HG03108 (cell line): Measurements from ENCODE around the gene JAKMIP1.
"Not testable (repeated sequence)": the region's sequence is repeated elsewhere in the genome, so short reads cannot be mapped to it uniquely, and the experiment has no call there.

Source experiments
- ATAC-seq: cut with Tn5 transposase; IDR thresholded peaks from one replicate; pipeline ENCODE4 v1.9.1; 2021; ENCODE audit warnings: moderate library complexity; ENCODE audit not compliant: unreplicated experiment

Gene JAKMIP1

DNA sequence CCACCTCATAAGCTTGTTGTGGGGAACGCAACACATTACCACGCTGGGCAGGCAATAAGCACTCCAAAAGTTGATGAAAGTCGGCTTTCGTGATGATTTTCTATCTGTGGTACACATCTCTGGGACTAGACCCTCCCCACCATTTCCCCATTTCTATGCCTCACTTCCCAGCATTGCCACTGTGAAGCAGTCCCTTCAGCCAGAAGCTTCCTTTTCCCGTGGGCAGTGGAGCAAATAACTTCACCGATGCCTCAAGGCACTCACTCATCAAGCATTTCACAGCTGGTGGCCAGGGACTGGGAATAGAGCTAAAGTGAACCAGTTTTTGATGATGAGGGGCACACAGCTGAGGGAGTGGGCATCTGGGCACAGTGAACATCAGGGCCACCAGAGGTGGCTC lies 201.0 kb downstream of the JAKMIP1 start:
- ATAC-seq: no peak

DNA sequence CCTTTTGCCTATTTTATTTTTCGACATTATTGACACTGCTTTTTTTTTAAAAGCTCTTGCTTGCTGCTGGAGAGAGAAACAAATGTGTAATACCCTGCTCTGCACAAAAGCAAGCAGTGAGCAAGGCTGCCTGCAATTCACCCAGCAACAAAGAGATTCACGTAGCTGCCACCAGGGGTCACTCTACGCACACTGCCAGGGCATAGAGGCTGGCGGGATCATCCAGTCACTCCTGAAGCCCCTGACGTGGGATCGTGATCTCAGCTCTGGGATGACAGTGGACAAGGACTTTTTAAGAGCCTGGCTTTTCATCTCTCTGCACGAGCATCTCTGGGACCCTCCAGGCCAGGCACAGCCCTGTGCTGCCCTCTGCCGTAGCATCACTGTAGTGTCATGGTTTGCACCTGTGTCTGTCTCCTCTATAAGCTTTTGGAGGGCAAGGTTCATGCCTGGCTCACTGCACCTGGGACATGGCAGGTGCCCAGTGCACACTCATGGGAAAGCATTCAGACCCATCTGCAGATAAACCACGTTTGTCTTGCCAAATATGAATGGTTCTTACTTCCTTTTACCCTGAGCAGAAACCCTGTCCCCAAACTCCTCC lies 201.9 kb downstream of the JAKMIP1 start:
- peak; percentile 63 for ATAC-seq

DNA sequence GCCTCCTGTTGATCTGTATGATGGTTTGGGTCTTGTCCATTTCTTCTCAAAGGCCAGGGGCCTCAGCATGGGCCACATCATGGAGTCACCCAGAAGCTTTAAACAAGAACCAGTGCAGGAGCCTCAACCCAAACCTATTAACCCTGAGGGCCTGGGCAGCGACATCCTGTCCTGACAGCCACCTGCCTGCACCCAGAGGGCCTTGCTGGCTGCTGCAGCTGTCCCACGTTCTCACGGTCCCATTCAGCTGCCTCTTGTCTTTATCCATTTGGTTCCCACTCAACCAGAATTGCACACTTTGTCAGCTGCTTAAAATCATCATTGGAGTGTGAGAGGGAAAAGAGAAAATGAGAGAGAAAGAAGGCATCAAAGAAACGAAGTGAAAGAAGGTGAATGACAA lies 203.7 kb downstream of the JAKMIP1 start:
- ATAC-seq: no peak

DNA sequence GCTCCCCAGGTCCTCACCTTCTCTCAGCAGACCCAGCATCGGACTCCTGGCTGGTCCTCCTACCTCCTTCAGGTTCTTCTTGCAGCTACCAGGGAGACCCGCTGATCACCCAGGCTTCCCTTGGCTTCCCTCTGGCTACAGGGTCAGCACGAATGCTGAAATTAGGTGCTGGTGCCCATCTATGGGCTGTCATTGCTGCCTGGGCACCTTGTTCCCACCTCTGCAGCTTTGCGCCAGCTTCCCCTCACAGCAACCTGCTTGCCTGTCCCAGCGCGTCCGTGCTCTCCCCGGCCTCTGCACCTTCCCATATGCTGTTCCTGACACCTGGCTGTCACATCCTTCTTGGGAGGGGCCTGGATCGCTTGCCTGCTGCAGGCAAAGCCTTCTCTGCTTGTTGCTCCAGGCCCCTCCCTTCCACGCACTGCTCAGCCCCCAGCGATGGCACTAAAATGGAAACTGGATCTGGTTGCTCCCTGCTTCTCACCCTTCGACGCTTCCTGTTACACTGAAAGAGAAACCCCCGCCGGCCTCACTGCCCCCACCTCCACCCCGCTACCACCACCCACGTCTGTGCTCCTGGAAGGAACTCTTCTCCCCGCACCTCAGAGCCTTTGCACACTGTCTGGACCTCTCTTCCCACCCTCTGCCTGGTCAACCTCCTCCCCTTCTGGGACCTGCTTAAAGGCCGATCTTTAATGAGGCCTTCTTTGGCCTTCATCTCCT lies 204.3 kb downstream of the JAKMIP1 start:
- no peak for ATAC-seq

DNA sequence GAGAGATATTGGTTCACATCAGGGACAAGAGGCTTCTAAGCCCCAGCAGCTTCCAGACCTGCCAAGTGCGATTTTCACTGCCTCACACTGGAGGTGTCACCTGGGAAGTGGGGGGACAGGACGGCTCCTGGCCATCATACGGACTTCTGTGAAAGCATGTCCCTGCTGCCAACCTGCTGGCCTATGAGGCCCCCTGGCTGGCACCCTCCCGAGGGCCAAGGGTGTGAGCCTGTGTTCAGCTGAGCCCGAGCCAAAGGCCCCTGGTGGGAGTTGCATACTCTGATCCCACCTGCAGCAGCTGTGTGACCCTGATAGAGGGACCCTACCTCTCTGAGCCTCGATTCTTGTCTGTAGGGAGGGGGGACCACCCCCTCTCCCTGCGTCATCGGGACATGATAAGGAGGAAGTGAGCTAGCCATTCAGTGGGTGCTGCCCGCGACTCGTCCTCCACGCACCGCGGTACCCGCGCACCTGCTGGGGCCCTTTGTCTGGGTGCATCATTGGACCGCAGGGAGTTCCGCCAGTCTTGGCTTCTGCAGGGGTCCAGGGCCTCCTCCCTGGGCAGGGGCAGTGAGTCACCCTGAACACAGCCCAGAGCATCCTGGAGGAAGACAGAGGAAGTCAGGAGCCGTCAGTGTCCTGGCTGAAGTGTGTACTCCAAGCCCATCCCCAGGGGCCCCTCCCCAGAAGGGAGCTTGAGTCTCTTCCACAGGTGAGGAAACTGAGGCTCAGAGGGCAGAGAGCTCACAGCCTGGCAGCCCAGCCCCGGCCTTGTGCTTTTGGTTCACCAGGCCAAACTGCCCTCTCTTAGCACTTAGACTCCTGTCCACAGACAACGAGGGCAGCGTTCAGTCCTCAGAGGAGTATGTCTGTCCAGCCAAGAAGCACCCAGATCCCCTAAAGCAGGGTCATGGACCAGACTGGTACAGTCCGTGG lies 206.2 kb downstream of the JAKMIP1 start:
- no peak for ATAC-seq

DNA sequence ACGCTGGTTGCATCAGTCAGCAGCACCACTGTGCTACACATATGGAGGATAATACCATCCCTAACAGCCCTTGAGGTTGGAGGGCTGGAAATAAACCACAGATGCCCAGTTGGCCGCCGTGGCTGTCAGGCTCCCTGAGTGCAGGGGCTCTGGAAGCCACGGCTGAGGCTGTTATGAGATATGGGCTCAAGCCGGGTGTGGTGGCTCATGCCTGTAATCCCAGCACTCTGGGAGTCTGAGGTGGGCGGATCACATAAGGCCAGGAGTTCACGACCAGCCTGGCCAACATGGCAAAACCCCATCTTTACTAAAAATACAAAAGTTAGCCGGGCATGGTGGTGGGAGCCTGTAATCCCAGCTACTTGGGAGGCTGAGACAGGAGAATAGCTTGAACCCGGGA lies 207.0 kb downstream of the JAKMIP1 start:
- not testable (repeated sequence) for ATAC-seq

DNA sequence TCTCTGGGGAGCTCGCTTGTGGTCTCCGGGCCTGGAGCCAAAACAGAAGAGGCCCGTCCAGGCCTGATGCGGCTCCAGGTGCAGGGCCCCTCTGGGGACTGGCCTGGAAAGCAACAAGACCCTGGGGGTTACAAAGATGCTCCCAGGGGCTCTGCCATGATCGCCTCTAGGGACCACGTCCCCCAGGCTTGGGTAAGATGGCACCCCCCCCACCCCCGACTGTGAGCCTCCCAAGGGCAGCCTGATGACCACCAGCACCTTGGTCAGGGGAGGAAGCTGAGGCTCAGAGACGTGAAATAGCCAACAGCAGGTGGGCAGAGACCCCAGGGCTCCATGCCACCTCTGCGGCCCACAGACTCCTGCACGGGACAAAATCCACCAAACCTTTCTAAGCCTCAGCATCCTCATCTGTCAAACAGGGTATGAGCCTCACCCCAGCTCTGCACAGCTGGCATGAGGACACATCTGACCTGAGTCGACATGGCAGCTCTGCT lies 207.5 kb downstream of the JAKMIP1 start:
- no peak for ATAC-seq

DNA sequence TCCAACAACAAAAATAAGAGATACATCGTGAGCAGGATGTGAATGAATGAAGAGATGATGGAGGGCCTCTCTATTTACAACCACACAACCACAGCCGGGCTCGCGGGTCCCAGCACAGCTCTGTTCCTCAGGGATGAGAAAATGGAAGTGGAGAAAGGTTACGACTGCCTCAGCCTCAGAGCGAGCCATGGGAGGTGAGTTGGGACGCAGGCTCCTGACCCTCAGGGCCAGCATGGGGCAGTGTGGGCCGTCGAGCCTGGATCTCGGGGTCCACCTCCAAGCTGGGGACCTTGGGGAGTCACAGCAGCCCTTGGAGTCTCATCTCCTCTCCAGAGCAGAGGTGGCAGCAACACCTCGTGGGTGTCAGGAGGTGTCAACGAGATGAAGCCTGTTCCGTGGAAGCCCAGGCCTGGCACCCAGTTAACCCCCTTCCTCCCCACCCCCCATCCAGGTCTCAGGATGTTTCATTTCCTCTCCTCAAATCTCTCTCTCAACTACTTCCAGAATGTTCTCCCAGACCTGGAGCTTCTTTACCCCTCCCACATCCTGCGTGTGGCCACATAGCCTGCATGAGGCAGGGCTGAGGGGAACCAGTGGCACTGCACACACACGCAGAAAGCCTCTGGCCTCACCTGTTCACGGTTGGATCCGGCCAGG lies 208.1 kb downstream of the JAKMIP1 start:
- no peak for ATAC-seq

DNA sequence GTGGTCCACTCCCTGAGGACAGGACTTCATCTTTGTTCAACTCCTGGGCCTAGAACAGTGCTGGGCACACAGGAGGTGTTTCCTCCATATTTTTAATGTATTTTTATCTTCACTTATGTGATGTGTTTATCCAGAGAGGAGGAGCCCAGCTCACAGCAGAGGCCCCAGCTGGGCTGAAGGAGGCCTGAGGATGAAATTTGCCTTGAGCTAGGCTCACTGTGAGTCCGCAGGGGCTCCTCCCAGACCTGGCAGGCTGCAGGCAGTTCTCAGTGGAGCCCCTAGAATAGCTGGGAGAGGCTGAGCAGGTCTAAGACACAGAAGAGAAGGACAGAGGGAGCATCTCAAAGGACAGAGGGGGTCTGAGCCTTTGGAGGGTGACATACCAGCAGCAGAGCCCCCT lies 208.9 kb downstream of the JAKMIP1 start:
- ATAC-seq: no peak

DNA sequence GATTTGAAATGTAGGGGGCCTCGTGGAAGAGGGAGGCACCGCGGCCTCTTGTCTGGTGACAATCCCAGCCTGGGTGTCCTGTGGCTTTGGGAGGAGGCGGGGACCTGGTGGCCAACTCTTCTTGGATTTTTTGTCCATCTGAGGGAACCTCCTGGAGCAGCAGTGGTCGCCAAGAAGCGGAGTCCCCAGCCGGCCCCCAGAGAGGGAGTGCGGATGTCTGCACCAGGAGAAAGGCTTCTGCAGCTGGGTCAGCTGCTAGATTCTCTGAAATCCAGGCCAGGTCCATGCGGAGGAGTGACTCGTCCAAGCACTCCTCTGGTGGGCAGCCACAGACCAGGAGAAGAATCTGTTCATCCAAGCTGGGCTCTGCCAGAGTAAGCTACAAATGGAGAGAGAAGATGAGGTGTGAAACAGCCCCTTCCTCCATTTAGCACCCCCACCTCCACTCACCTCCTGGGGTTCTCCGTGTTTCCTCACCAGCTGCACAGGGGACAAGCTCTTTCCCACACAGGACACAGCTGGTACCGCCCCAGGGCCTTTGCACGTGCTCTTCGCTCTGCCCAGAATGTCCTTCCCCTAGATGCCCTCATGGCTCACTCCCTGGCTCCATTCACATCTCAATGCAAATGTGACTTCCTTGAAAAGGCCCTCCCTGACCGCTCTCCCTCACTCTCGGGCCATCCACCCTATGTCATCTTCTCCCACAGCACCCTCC lies 209.7 kb downstream of the JAKMIP1 start:
- ATAC-seq: no peak

DNA sequence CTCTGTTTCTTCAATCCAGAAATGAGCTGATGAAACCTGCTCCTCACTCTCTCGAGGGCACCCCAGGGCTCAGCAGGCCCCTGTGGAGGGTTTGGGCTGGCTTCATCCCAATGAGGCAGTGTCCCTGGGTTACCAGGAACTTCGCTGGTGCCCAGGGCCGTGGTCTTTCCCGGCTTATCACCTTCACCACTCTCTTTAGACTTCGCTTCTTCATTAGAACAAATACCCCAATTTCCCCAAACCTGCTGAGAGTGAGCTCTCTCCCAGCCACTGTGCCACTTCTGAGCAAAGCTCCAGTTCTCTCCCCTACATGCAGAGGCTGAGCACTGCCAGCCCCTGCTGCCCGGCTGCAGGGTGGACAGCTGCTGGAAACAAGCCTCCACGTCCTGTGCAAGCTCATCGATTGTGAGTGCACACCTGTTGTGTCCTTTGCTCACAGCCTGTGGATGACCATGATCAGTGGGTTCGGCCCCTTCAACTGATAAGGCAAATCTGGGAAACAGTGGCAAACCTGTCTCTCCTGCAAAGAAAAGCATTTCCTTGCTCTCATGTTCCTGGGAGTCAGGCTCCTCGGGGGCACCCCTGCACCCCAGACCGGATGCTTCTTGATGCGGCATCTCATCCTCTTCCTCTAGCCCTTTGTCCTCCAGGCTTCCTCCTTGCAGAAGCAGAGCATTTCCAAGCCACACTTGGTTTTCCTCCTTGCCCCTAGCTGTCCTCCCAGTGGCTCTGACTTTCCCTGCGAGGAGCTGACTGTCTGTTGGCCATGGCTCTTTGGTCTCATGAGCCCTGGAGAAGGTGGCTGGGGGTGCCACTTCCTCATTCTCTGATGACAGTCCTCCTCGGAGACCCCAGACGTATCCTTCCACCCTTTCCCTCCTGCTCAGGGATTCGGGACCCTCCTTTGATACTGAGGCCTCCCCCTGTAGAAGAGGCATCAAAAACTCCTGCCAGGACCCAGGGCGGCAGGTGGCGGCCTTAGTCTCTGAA lies 210.8 kb downstream of the JAKMIP1 start:
- ATAC-seq: no peak

DNA sequence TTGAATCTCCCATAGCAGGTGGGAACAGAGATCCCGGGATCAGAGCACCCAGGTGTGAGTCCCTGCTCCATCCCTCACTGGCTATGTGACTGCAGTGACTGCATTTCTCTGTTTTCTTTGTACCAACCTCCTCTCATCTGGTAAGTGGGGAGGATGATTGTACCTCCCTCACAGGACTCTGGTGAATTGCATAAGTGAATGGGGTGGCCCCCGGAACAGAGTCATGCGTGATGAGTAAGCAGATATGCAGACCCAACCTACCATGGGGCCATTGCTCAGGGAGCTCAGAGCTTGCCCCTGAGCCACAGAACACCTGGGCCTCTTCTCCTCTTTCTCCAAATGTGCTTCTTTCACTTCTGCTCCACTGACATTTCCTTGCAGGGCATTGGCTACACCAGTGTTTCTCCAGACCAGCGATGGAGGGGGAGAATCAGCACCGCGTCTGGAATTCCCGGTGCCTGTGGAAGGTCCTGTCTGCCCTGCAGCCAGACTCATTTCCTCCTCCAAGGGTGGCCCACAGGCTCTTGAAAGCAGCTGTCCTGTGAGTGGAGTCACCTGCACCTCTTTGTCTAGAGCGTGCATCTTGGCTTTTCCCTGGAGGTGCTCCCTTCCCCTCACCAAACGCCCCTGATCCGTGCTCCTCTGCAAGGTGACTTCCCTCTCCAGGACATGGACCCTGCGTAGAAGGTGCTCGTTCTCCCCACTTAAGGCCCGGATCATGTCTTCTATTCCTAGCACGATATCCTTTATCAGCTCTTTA lies 212.1 kb downstream of the JAKMIP1 start:
- ATAC-seq: no peak

DNA sequence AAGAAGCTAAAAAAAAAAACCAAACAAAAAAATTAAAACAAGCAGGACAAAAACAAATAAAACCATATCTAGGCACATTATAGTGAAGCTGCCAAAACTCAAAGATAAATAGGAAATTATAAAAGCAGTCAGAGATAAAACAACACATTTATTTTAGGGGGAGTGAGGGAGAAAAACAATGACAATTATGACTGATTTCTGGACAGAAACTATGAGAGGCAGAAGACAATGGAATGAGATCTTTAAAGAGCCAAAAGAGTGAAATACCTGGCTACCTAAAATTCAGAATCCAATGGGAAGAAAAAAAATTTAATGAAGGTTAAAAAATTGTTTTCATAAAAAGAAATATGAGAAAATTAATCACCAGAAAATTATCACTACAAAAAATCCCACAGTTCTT lies 215.5 kb downstream of the JAKMIP1 start:
- ATAC-seq: no peak

DNA sequence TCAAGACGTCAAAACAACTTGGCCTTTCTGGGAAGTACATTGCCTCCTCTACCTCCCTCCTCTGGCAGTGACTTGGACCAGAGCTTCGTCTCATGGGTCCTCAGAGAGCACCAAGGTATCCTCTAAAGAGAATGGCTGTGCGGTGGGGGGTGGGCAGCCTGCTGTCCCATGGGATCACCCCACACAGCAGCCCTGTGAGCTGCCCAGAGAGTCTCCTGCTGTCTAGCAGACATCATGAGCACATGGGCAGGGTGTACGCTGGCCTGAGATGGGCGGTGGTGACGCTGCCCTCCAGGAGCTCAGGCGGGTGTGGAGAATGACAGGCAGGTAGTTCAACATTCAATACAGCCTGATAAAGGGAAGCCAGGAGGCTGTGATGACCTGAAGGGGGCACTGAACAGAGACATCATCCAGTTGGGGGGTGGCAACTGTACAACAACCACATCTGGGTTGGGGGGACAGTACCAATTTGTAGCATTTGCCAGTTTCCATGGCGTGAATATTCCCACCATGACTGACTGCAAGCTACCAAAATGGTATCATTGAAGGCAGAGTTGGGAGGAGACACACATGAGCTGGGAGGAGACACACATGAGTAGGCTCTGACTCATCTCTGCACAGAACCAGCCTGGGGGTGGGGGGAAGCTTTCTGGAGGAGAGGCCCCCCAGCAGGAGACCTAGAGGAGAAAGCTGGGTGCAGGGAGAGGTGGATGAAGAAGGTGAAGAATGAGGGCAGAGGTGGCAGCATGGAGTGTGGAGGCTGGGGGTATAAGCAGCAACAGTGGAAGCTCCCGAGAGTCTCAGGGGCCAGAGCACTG lies 218.0 kb downstream of the JAKMIP1 start:
- ATAC-seq: no peak

DNA sequence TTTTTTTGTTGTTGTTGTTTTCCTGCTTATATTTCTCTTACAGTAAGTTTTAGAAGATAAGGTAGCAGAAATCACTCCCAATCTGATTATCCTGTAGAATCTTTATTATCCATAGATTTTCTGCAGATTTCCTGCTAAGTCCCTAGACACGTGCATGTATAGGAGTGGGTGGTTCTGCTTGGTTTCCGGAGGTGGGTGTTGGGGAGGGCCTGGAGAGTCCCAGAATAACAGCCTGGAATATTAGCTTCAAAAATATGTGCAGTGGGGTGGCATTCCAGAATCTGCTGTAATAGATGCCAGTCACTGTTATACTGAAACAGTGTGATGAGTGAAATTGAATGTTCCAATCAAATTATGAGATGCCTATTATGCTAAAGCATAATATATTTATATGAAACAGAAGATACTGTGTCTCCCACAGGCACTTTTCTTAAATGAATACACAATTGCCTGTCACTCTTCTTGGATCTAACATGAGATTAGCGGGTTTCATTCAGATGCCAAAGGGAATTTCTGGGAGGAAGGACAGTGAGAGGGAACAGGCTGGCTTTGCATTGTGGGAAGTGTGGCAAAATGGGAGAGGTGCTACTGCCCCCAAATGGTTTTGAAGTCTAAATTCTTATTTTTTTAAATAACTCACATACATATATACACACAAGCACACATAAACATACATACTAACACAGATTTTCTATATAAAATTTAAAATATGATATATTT lies 219.8 kb downstream of the JAKMIP1 start:
- no peak for ATAC-seq

DNA sequence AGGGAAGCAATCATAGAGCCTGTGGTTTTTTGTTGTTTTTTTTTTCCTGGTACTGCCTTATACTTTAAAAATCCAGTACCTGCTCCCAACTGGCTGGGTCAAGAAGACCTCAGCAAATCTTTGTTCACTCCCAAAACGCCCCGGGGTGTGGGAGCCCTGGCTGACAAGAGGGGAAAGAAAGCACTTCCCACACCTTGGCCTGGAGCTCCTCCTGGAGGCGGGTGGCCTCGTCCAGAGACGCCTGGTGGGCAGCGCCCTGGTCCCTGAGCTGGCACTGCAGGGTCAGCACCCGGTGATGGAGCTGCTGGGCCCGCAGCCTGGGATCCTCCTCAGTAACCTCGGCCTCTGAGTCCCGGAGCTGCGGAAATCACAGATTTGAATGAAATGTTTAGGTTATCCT lies 220.4 kb downstream of the JAKMIP1 start:
- ATAC-seq: no peak

DNA sequence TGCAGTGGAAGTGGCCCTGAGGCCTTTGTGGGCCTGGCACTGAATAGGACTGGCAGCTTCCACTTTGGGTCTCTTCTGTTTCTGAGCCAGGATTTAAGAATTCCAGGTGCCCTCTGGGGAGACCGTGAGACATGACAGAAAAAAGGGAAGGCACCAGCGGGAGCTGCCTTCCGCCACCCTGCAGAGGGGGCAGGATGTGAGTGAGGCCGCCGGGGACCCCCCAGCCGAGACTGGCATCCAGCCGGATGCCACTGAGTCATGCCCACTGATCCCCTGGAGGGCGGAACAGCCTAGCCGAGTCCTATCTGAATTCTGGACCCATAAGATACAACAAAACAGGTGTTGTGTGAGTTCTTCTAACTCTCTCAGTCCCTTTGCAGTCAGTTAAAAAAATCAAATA lies 223.4 kb downstream of the JAKMIP1 start:
- no peak for ATAC-seq
